GM12878 (cell line): ENCODE results near the gene PXT1. TPM values are rescaled to one million over a fixed set of nuclear protein-coding genes. Genes with fewer than 3 reads are reported as not detected.

Experiments
- ATAC-seq: fragments of 200-7000 bp; cut with Tn5 transposase; 3 replicates; pipeline ENCODE4 v1.9.1; 2020; ENCODE audit warnings: mild to moderate bottlenecking, moderate library complexity
- BruUV-seq: library from RNA; stranded (reverse); fragments of 400-500 nt; replicated peaks from 2 replicates; lab custom pipeline; 2021; lab: Mats Ljungman, UMichigan
- CTCF ChIA-PET: fragments of 300-600 bp; sonication (Branson Sonifier 250); formaldehyde crosslinking; extraction: SDS; loops from one replicate; lab custom pipeline; 2021; ENCODE audit warnings: inconsistent platforms; lab: Yijun Ruan, JAX
- POLR2A ChIA-PET: fragments of 350-600 bp; formaldehyde crosslinking; extraction: SDS; loops from one replicate; lab custom pipeline; 2021; ENCODE audit warnings: inconsistent platforms; lab: Charles Lee
- RAD21 ChIA-PET: fragments of 300-600 bp; sonication (Branson Sonifier 250); formaldehyde crosslinking; loops from one replicate; lab custom pipeline; 2023; ENCODE audit warnings: antibody characterized with exemption; ENCODE audit not compliant: unreplicated experiment; lab: Charles Lee
- SMC1A ChIA-PET: fragments of 300-600 bp; sonication (Branson Sonifier 250); formaldehyde crosslinking; loops from one replicate; lab custom pipeline; 2023; ENCODE audit not compliant: unreplicated experiment, uncharacterized antibody; lab: Charles Lee
- DNase-seq: peaks from one replicate; pipeline ENCODE4 v3.0.0-alpha.2; 2011; ENCODE audit warnings: low read depth, low spot score
- FAIRE-seq: peaks from 3 replicates; lab custom pipeline; 2011; peaks lifted over from hg19 to GRCh38; lab: Jason Lieb, UNC
- H2AFZ ChIP-seq: 2 replicates; pipeline ENCODE4 v1.6.0; 2011; ENCODE audit warnings: low read depth, low read length, control low read depth; ENCODE audit not compliant: control insufficient read depth
- H3K27ac ChIP-seq: 2 replicates; pipeline ENCODE4 v1.5.1; 2011; ENCODE audit warnings: control low read depth; ENCODE audit not compliant: control insufficient read depth, insufficient read depth
- H3K27me3 ChIP-seq, 2 experiments: replicated peaks in 1 of 2; 2 replicates each; pipeline versions ENCODE4 v1.6.0 to v1.6.1; 2011; ENCODE audit warnings: low read length in 1 of 2; ENCODE audit not compliant: control insufficient read depth in 2 of 2, insufficient read depth in 2 of 2
- H3K36me3 ChIP-seq, 2 experiments: 2 replicates each; pipeline ENCODE4 v1.5.1; 2011; ENCODE audit warnings: low read length in 1 of 2; ENCODE audit not compliant: control insufficient read depth in 2 of 2, insufficient read depth in 2 of 2
- H3K4me1 ChIP-seq: 2 replicates; pipeline ENCODE4 v1.6.1; 2011; ENCODE audit warnings: mild to moderate bottlenecking, low read length, moderate library complexity, mixed read lengths; ENCODE audit not compliant: control insufficient read depth, insufficient read depth
- H3K4me2 ChIP-seq: 2 replicates; pipeline ENCODE4 v1.6.0; 2011; ENCODE audit warnings: control low read depth; ENCODE audit not compliant: control insufficient read depth, insufficient read depth
- H3K4me3 ChIP-seq: fragments of 200-600 bp; sonication (generic); 2 replicates; pipeline ENCODE4 v1.5.1; 2016
- H3K79me2 ChIP-seq: 2 replicates; pipeline ENCODE4 v1.6.0; 2011; ENCODE audit warnings: low read length; ENCODE audit not compliant: control insufficient read depth, insufficient read depth
- H3K9ac ChIP-seq: 2 replicates; pipeline ENCODE4 v1.8.0; 2011; ENCODE audit warnings: low read length, control low read depth, mixed read lengths; ENCODE audit not compliant: control insufficient read depth, insufficient read depth
- H3K9me3 ChIP-seq: replicated peaks from 3 replicates; pipeline ENCODE4 v1.5.1; 2011; ENCODE audit warnings: mild to moderate bottlenecking, low read length; ENCODE audit not compliant: control insufficient read depth, insufficient read depth
- H4K20me1 ChIP-seq: 2 replicates; pipeline ENCODE4 v1.6.0; 2011; ENCODE audit not compliant: control insufficient read depth, insufficient read depth
- ASH2L ChIP-seq: fragments of 300-600, 200-600 bp; sonication (generic); IDR thresholded peaks from 2 replicates; pipeline ENCODE4 v1.6.1; 2017; ENCODE audit warnings: low read depth, mild to moderate bottlenecking, borderline replicate concordance
- ATF7 ChIP-seq: fragments of 450-650 bp; IDR thresholded peaks from 2 replicates; pipeline ENCODE4 v1.6.1; 2016; ENCODE audit warnings: low read depth, mild to moderate bottlenecking
- BHLHE40 ChIP-seq, 2 experiments: fragments of 450-650 bp in 1 of 2; IDR thresholded peaks; 2 replicates each; pipeline ENCODE4 v1.6.1; 2011 to 2017; ENCODE audit warnings: low read depth in 2 of 2, borderline replicate concordance in 1 of 2, improper control_type of control experiment in 1 of 2, low read length in 1 of 2, mild to moderate bottlenecking in 1 of 2
- CBFB ChIP-seq: IDR thresholded peaks from 2 replicates; pipeline ENCODE4 v1.6.1; 2016; ENCODE audit warnings: antibody characterized with exemption, low read depth
- E2F4 ChIP-seq: IDR thresholded peaks from 2 replicates; pipeline ENCODE4 v1.6.1; 2012; ENCODE audit warnings: low read depth, low read length, improper control_type of control experiment
- E4F1 ChIP-seq: fragments of 450-650 bp; IDR thresholded peaks from 2 replicates; pipeline ENCODE4 v1.6.1; 2018; ENCODE audit warnings: borderline replicate concordance, mild to moderate bottlenecking; ENCODE audit not compliant: partially characterized antibody
- EZH2 ChIP-seq: IDR thresholded peaks from 2 replicates; pipeline ENCODE4 v1.6.1; 2012; ENCODE audit warnings: low read depth, mild to moderate bottlenecking, control low read depth, inconsistent platforms, low read length, borderline replicate concordance; ENCODE audit not compliant: control insufficient read depth
- JUND ChIP-seq: IDR thresholded peaks from 2 replicates; pipeline ENCODE4 v1.6.1; 2012; ENCODE audit warnings: low read depth, mild to moderate bottlenecking, low read length, improper control_type of control experiment, moderate library complexity
- MEF2B ChIP-seq: fragments of 450-650 bp; IDR thresholded peaks from 2 replicates; pipeline ENCODE4 v1.6.1; 2018; ENCODE audit warnings: mild to moderate bottlenecking, moderate library complexity; ENCODE audit not compliant: partially characterized antibody, poor library complexity, severe bottlenecking
- NR2F1 ChIP-seq: fragments of 450-650 bp; conservative IDR thresholded peaks from 2 replicates; pipeline ENCODE4 v1.6.1; 2017; ENCODE audit warnings: mild to moderate bottlenecking
- POLR2AphosphoS2 ChIP-seq: IDR thresholded peaks from 2 replicates; pipeline ENCODE4 v1.6.1; 2011; ENCODE audit warnings: low read depth, mild to moderate bottlenecking, low read length, improper control_type of control experiment, moderate library complexity
- TCF12 ChIP-seq: IDR thresholded peaks from 2 replicates; pipeline ENCODE4 v1.6.1; 2011; ENCODE audit warnings: low read depth, mild to moderate bottlenecking, low read length
- TCF3 ChIP-seq: IDR thresholded peaks from 2 replicates; pipeline ENCODE4 v1.6.1; 2012; ENCODE audit warnings: low read depth, mild to moderate bottlenecking, low read length, borderline replicate concordance; ENCODE audit not compliant: insufficient read depth
- ZNF217 ChIP-seq: fragments of 450-650 bp; IDR thresholded peaks from 2 replicates; pipeline ENCODE4 v1.6.1; 2017; ENCODE audit warnings: antibody characterized with exemption, mild to moderate bottlenecking
- WGBS: methylation state at CpG from one replicate; pipeline ENCODE4 v1.1.6; 2016; ENCODE audit warnings: low lambda C conversion rate; ENCODE audit not compliant: insufficient replicate concordance, insufficient coverage; ENCODE audit errors: missing lambda C conversion rate; 5-methylcytosine and 5-hydroxymethylcytosine counted together
- in situ Hi-C: fragments of 300-500 bp; cut with MboI; formaldehyde crosslinking; loops from 9 replicates; pipeline ENCODE4 v1.14.3; 2018; ENCODE audit warnings: mixed read lengths
- intact Hi-C: fragments of 100-400 bp; cut with micrococcal nuclease; formaldehyde crosslinking; loops from one replicate; pipeline ENCODE4 v1.14.2; 2022; ENCODE audit not compliant: unreplicated experiment
- polyA plus RNA-seq, 11 experiments: library from polyadenylated mRNA; depleted of rRNA in 4 of 11; unstranded in 6 of 11; stranded (reverse) in 5 of 11; fragments of >200 nt; fragmentation: Nextera tagmentation in 4 of 11; fragmentation: Illumina TruSeq in 1 of 11; extraction: Ambion mirVana in 4 of 11; extraction: Trizol in 1 of 11; gene quantifications; 1 replicate in 1 of 11; 2 replicates in 10 of 11; pipeline versions ENCODE4 v1.2.1 to v1.2.3, GENCODE V29; 2011 to 2016; ENCODE audit warnings: inconsistent platforms in 2 of 11, missing spikeins in 2 of 11, low read depth in 1 of 11
- total RNA-seq, 4 experiments: library from RNA; depleted of rRNA in 3 of 4; stranded (reverse); fragments of >200 nt in 3 of 4; fragmentation: Illumina TruSeq in 1 of 4; extraction: Trizol in 1 of 4; gene quantifications; 2 replicates each; pipeline versions ENCODE4 v1.2.1 to v1.2.3, GENCODE V29; 2013 to 2021
- TF ChIP-seq, protein P1 (sequence below): fragments of 450-650 bp; IDR thresholded peaks from 2 replicates; pipeline ENCODE4 v1.6.1; 2017; ENCODE audit warnings: antibody characterized with exemption, mild to moderate bottlenecking, moderate library complexity

The PXT1 gene
- total and polyA plus RNA-seq, 10 of the 15 experiments (the other 5 are each of a cell fraction or from before 2014, with no cell fraction given), result 0.27 to 2.9 (median 0.50) TPM

- TF ChIP-seq NR2F1 (no peak), JUND (no peak)
These were observed 40.2 kb downstream of the PXT1 start (continued) for GRCh38 chr6:36402481-36402880.

DNA sequence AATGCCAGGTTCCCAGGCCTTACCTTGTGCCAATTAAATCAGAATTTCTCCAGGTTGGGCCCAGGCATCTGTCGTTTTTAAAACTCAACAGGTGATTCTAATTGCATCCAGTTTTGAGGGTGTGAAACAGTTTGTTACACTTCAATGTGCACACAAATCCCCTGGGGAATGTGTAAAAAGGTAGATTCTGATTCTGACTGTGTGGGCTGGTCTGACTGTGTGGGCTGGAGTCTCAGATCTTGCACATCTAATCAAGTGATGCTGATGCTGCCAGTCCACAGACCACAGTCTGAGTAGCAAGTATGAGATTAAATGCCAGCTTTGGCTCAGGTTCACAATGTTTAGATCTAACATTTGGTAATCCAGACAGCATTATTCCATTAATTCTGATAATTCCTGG is 42.7 kb downstream of the PXT1 start:
- ChIA-PET CTCF (no interaction called here), RAD21 (interaction anchor here (1.0 to 2.7 kb wide), 2 partner anchors 42 to 606 kb away, joined by 3 to 6 read pairs; no protein-coding TSS in a partner anchor), SMC1A (interaction anchor here (1.1 to 2.1 kb wide), 3 partner anchors 35 to 144 kb away, joined by 3 to 6 read pairs (median 5); no protein-coding TSS in a partner anchor), POLR2A (interaction anchor here (0.6 kb wide), 1 partner anchor 180 kb away, joined by 4 read pairs; no protein-coding TSS in a partner anchor)
- ATAC-seq, result peak; percentile 97
- H3K4me3 ChIP-seq, result no peak overlapping the region
- H3K27me3 ChIP-seq, result no peaks in the 10 kb centered on the region
- intact Hi-C loops, result no loop called here
- peak overlapping the region; percentile 34; the same call in 1 of the 2 replicates for H2AFZ ChIP-seq
- BruUV-seq, result no TSS peak
- H3K4me1 ChIP-seq, result peaks cover 8% of the 10 kb centered on the region
- WGBS, result 0% methylated on average over 1 of the region's 1 CpG
- H4K20me1 ChIP-seq, result no peaks in the 10 kb centered on the region
- H3K9me3 ChIP-seq, result no peaks in the 10 kb centered on the region; the same call in 1 of the 3 replicates
- in situ Hi-C loops, result no loop called here
- no peaks in the 10 kb centered on the region for H3K36me3 ChIP-seq
- peak; percentile 80 for FAIRE-seq
- H3K9ac ChIP-seq, result no peak overlapping the region
- no peaks in the 10 kb centered on the region for H3K79me2 ChIP-seq
- H3K27ac ChIP-seq, result no peak overlapping the region
- 0 out of 2 replicates have a peak overlapping the region, but pooled peaks have one; percentile 17 for H3K4me2 ChIP-seq
- no peak for DNase-seq
- TF ChIP-seq ASH2L (no peak), EZH2 (no peak), POLR2AphosphoS2 (no peak), TCF3 (no peak), ZNF217 (peak; percentile 25; the same call in 1 of the 2 replicates), MEF2B (peak; percentile 95), CBFB (no peak), ATF7 (peak; percentile 55), E2F4 (no peak), BHLHE40 (IDR thresholded peaks at IDR 0.05; ENCODE audit: borderline replicate concordance in 1 of 2, low read depth in 2 of 2, low read length in 1 of 2) (peak in 1 of 2 experiments; percentile 45; a peak in 1 of 4 replicates), E4F1 (no peak), TCF12 (0 out of 2 replicates have a peak, but pooled peaks have one; percentile 44)
- TF ChIP-seq, protein P1, sequence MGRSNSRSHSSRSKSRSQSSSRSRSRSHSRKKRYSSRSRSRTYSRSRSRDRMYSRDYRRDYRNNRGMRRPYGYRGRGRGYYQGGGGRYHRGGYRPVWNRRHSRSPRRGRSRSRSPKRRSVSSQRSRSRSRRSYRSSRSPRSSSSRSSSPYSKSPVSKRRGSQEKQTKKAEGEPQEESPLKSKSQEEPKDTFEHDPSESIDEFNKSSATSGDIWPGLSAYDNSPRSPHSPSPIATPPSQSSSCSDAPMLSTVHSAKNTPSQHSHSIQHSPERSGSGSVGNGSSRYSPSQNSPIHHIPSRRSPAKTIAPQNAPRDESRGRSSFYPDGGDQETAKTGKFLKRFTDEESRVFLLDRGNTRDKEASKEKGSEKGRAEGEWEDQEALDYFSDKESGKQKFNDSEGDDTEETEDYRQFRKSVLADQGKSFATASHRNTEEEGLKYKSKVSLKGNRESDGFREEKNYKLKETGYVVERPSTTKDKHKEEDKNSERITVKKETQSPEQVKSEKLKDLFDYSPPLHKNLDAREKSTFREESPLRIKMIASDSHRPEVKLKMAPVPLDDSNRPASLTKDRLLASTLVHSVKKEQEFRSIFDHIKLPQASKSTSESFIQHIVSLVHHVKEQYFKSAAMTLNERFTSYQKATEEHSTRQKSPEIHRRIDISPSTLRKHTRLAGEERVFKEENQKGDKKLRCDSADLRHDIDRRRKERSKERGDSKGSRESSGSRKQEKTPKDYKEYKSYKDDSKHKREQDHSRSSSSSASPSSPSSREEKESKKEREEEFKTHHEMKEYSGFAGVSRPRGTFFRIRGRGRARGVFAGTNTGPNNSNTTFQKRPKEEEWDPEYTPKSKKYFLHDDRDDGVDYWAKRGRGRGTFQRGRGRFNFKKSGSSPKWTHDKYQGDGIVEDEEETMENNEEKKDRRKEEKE, result no peak
